B cell (primary cell): ENCODE data around the gene SLC6A18. TPM values are rescaled to one million over a fixed set of nuclear protein-coding genes. Genes with fewer than 3 reads are reported as not detected.

ENCODE experiments used
- ATAC-seq: fragments of 200-7000 bp; cut with Tn5 transposase; one replicate; pipeline ENCODE4 v1.10.0; 2021; ENCODE audit warnings: low read depth, mild to moderate bottlenecking, moderate number of reproducible peaks, moderate library complexity
- CTCF ChIA-PET: fragments of 350-600 bp; sonication (Branson Sonifier 250); formaldehyde crosslinking; loops from one replicate; lab custom pipeline; 2021; ENCODE audit warnings: antibody characterized with exemption, inconsistent platforms; lab: Charles Lee
- POLR2A ChIA-PET: fragments of 350-600 bp; sonication (Branson Sonifier 250); formaldehyde crosslinking; loops from one replicate; lab custom pipeline; 2021; ENCODE audit warnings: antibody characterized with exemption; lab: Charles Lee
- DNase-seq: peaks from one replicate; pipeline ENCODE4 v3.0.0; 2013
- H2AFZ ChIP-seq: 2 replicates; pipeline ENCODE4 v1.6.1; 2012; ENCODE audit warnings: mild to moderate bottlenecking, low read depth, low read length; ENCODE audit not compliant: insufficient read depth, poor library complexity, severe bottlenecking
- H3K27ac ChIP-seq, 2 donors: 1 replicate in 1 of 2; 2 replicates in 1 of 2; pipeline ENCODE4 v1.5.1; 2012 to 2013; ENCODE audit warnings: low read length in 2 of 2, mild to moderate bottlenecking in 2 of 2, moderate library complexity in 1 of 2
- H3K27me3 ChIP-seq, 4 experiments: fragments of 200-600 bp in 1 of 4; sonication (generic) in 1 of 4; replicated peaks in 1 of 4; 1 replicate in 2 of 4; 2 replicates in 2 of 4; pipeline versions ENCODE4 v1.6.1 to v1.7.0; 2013 to 2016; ENCODE audit warnings: low read length in 3 of 4, mild to moderate bottlenecking in 2 of 4, mixed read lengths in 1 of 4, moderate library complexity in 1 of 4; ENCODE audit not compliant: insufficient read depth in 4 of 4, control insufficient read depth in 3 of 4; ENCODE audit errors: control extremely low read depth in 1 of 4
- H3K36me3 ChIP-seq, 2 experiments: replicated peaks in 1 of 2; 1 replicate in 1 of 2; 2 replicates in 1 of 2; pipeline versions ENCODE4 v1.6.1 to v1.7.1; 2013; ENCODE audit warnings: low read length in 1 of 2; ENCODE audit not compliant: insufficient read depth in 2 of 2, control insufficient read depth in 1 of 2; ENCODE audit errors: control extremely low read depth in 1 of 2, extremely low read depth in 1 of 2
- H3K4me1 ChIP-seq, 2 donors: fragments of 200-600 bp in 1 of 2; sonication (generic) in 1 of 2; 1 replicate in 1 of 2; 2 replicates in 1 of 2; pipeline versions ENCODE4 v1.5.1 to v1.6.1; 2013 to 2017; ENCODE audit warnings: low read length in 2 of 2; ENCODE audit not compliant: control insufficient read depth in 2 of 2, insufficient read depth in 2 of 2
- H3K4me2 ChIP-seq: replicated peaks from 2 replicates; pipeline ENCODE3; 2012; ENCODE audit warnings: mild to moderate bottlenecking, low read depth, low read length; ENCODE audit not compliant: poor library complexity, severe bottlenecking
- H3K4me3 ChIP-seq, 5 experiments: fragments of 200-600 bp in 1 of 5; sonication (generic) in 1 of 5; 1 replicate in 3 of 5; 2 replicates in 2 of 5; pipeline versions ENCODE4 v1.5.1 to v1.7.0; 2011 to 2016; ENCODE audit warnings: low read length in 4 of 5, mild to moderate bottlenecking in 4 of 5, low read depth in 2 of 5, control low read depth in 1 of 5, moderate library complexity in 1 of 5; ENCODE audit not compliant: insufficient read depth in 1 of 5; ENCODE audit errors: control extremely low read depth in 1 of 5, extremely low read depth in 1 of 5
- H3K79me2 ChIP-seq: fragments of 200-600 bp; sonication (generic); one replicate; pipeline ENCODE4 v1.6.0; 2016; ENCODE audit warnings: low read length; ENCODE audit not compliant: control insufficient read depth, insufficient read depth
- H3K9ac ChIP-seq: fragments of 200-600 bp; sonication (generic); 2 replicates; pipeline ENCODE4 v1.6.1; 2017; ENCODE audit warnings: mild to moderate bottlenecking, low read length, moderate library complexity
- H3K9me3 ChIP-seq, 3 donors: one replicate each; pipeline versions ENCODE4 v1.6.1 to v1.7.1; 2013; ENCODE audit warnings: low read length in 2 of 3; ENCODE audit not compliant: control insufficient read depth in 2 of 3, insufficient read depth in 1 of 3; ENCODE audit errors: control extremely low read depth in 1 of 3
- H4K20me1 ChIP-seq: 2 replicates; pipeline ENCODE4 v1.6.0; 2012; ENCODE audit warnings: mild to moderate bottlenecking, low read length; ENCODE audit not compliant: insufficient read depth, control insufficient read depth, poor library complexity, severe bottlenecking
- H3K27ac Mint-ChIP-seq: one replicate; pipeline ENCODE4 v1.8.0; 2021; ENCODE audit warnings: mixed read lengths
- H3K27me3 Mint-ChIP-seq: one replicate; pipeline ENCODE4 v1.8.0; 2021; ENCODE audit warnings: mixed read lengths
- H3K4me1 Mint-ChIP-seq: one replicate; pipeline ENCODE4 v1.8.0; 2021; ENCODE audit warnings: mixed read lengths
- H3K4me3 Mint-ChIP-seq: one replicate; pipeline ENCODE4 v1.8.0; 2021; ENCODE audit warnings: mixed read lengths
- H3K9me3 Mint-ChIP-seq: one replicate; pipeline ENCODE4 v1.8.0; 2022; ENCODE audit warnings: mixed read lengths; ENCODE audit not compliant: insufficient read depth
- EZH2 ChIP-seq: IDR thresholded peaks from 2 replicates; pipeline ENCODE4 v1.6.1; 2012; ENCODE audit warnings: borderline replicate concordance, low read depth, mild to moderate bottlenecking, moderate library complexity, low read length; ENCODE audit not compliant: insufficient read depth, poor library complexity, severe bottlenecking
- WGBS: methylation state at CpG from one replicate; pipeline ENCODE4 v1.1.5; 2013; ENCODE audit warnings: missing lambda C conversion rate; ENCODE audit not compliant: insufficient coverage; 5-methylcytosine and 5-hydroxymethylcytosine counted together
- intact Hi-C: fragments of 100-400 bp; cut with micrococcal nuclease; formaldehyde crosslinking; loops from one replicate; pipeline ENCODE4 v1.10.0; 2022
- polyA plus RNA-seq: library from polyadenylated mRNA; depleted of rRNA; stranded (reverse); fragments of >200 nt; gene quantifications from 2 replicates; pipeline ENCODE4 v1.2.3, GENCODE V29; 2012
- total RNA-seq, 2 donors: library from RNA; stranded (reverse); fragments of 120-200 nt in 1 of 2; gene quantifications; 1 replicate in 1 of 2; 2 replicates in 1 of 2; pipeline versions ENCODE4 v1.2.3 to v1.2.4, GENCODE V29; 2013 to 2022
- TF ChIP-seq, protein P1 (sequence below): fragments of 200-600 bp; IDR thresholded peaks from one replicate; pipeline ENCODE4 v1.8.0; 2022; ENCODE audit warnings: antibody characterized with exemption, mild to moderate bottlenecking

Gene SLC6A18
- total and polyA plus RNA-seq, 2 donors (not counting 1 experiment from before 2014, with no cell fraction given), result not detected

DNA sequence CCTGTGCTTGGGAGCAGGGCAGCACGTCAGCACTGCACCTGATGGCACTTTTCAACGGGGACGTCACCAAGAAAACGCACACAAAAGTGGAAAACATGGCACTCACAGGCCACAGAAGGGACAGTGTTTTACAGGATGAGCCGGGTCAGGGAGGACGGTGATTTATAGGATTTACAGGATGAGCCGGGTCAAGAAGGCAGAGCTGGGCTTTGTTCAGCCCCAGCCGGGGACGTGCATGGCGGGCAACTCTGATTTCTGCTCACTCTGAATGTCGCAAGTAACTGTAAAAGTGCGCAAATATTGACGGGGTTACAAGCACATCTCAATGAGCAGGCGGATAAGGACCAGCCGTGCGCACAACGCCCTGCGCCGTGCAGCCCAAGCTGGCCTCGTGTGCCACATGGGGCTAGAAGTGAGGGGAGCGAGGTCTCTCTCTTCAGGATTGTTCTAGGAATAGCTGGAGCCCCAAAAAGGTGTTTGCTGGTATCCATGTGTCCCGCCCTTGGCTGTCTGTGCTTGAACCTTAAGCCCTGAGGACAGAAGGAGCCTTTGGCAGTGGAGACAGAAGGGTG is 16.4 kb downstream of the SLC6A18 start:
- 92% methylated on average over 21 of the region's 22 CpGs for WGBS
- TF ChIP-seq EZH2, result no peak
- TF ChIP-seq, protein P1, sequence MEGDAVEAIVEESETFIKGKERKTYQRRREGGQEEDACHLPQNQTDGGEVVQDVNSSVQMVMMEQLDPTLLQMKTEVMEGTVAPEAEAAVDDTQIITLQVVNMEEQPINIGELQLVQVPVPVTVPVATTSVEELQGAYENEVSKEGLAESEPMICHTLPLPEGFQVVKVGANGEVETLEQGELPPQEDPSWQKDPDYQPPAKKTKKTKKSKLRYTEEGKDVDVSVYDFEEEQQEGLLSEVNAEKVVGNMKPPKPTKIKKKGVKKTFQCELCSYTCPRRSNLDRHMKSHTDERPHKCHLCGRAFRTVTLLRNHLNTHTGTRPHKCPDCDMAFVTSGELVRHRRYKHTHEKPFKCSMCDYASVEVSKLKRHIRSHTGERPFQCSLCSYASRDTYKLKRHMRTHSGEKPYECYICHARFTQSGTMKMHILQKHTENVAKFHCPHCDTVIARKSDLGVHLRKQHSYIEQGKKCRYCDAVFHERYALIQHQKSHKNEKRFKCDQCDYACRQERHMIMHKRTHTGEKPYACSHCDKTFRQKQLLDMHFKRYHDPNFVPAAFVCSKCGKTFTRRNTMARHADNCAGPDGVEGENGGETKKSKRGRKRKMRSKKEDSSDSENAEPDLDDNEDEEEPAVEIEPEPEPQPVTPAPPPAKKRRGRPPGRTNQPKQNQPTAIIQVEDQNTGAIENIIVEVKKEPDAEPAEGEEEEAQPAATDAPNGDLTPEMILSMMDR, result no peak
- Histone ChIP-seq H3K4me3 (no peak overlapping the region), H4K20me1 (no peaks in the 10 kb centered on the region), H2AFZ (no peak overlapping the region), H3K9ac (no peak overlapping the region), H3K27me3 (peaks cover 0 to 13% (median 1%) of the 10 kb centered on the region in 4 experiments), H3K36me3 (no peaks in the 10 kb centered on the region), H3K79me2 (no peaks in the 10 kb centered on the region), H3K4me2 (no peak overlapping the region), H3K9me3 (peaks cover 0 to 12% (median under 1%) of the 10 kb centered on the region in 3 donors), H3K27ac (no peak overlapping the region), H3K4me1 (no peaks in the 10 kb centered on the region)
- ATAC-seq, result no peak
- intact Hi-C loops, result no loop called here
- Mint-ChIP-seq H3K9me3 (peaks cover 1% of the 10 kb centered on the region), H3K27ac (no peak overlapping the region), H3K4me3 (no peak overlapping the region), H3K27me3 (no peaks in the 10 kb centered on the region), H3K4me1 (no peaks in the 10 kb centered on the region)
- ChIA-PET POLR2A (no interaction called here), CTCF (no interaction called here)
- DNase-seq, result no peak

GRCh38 chr5:1242733-1243486 is 17.7 kb downstream of the SLC6A18 start:
- no peak overlapping the region for H2AFZ ChIP-seq
- Mint-ChIP-seq H3K27ac (no peak overlapping the region), H3K9me3 (no peaks in the 10 kb centered on the region), H3K4me1 (no peaks in the 10 kb centered on the region), H3K27me3 (peaks cover 4% of the 10 kb centered on the region), H3K4me3 (no peak overlapping the region)
- TF ChIP-seq EZH2, result no peak
- TF ChIP-seq, protein P1, result no peak
- no peaks in the 10 kb centered on the region for H3K4me1 ChIP-seq
- H3K27me3 ChIP-seq, result peaks cover 0 to 20% (median 3%) of the 10 kb centered on the region in 4 experiments
- POLR2A ChIA-PET, result no interaction called here
- intact Hi-C loops, result no loop called here
- no peak overlapping the region for H3K27ac ChIP-seq
- H3K79me2 ChIP-seq, result no peaks in the 10 kb centered on the region
- H3K9me3 ChIP-seq, result no peaks in the 10 kb centered on the region
- H4K20me1 ChIP-seq, result no peaks in the 10 kb centered on the region
- no peak overlapping the region for H3K4me2 ChIP-seq
- CTCF ChIA-PET, result no interaction called here
- 78% methylated on average over 14 of the region's 14 CpGs for WGBS
- no peak overlapping the region for H3K4me3 ChIP-seq
- H3K36me3 ChIP-seq, result no peaks in the 10 kb centered on the region
- H3K9ac ChIP-seq, result no peak overlapping the region
- no peak for ATAC-seq
- no peak for DNase-seq
